Activated CD4-positive, alpha-beta T cell treated with anti-CD3 and anti-CD28 coated beads for 24 hours (primary cell): ENCODE data around the gene FNIP2.
"Not testable (repeated sequence)": the region's sequence is repeated elsewhere in the genome, so short reads cannot be mapped to it uniquely, and the experiment has no call there.

Experiments
- DNase-seq, 2 donors: peaks; one replicate each; pipeline ENCODE4 v3.0.0-alpha.2; 2020; ENCODE audit warnings: low read depth in 2 of 2

The FNIP2 gene

GRCh38 chr4:158912806-158913205, 144.0 kb downstream of the FNIP2 start:
- no peak for DNase-seq

GRCh38 chr4:158913766-158914165, 144.9 kb downstream of the FNIP2 start:
- DNase-seq: no peak

GRCh38 chr4:158914218-158914617, 145.4 kb downstream of the FNIP2 start:
- DNase-seq: no peak

- DNase-seq: no peak
Observed at GRCh38 chr4:158915683-158916241, 146.9 kb downstream of the FNIP2 start.

GRCh38 chr4:158920452-158920996, 151.7 kb downstream of the FNIP2 start:
- DNase-seq: not testable (repeated sequence)

GRCh38 chr4:158927774-158928173, 158.9 kb downstream of the FNIP2 start:
- DNase-seq: not testable (repeated sequence)

GRCh38 chr4:158929939-158930638, 161.3 kb downstream of the FNIP2 start:
- no peak for DNase-seq

- DNase-seq: no peak
Observed at GRCh38 chr4:158930639-158930972, 161.8 kb downstream of the FNIP2 start.

GRCh38 chr4:158933236-158933635, 164.4 kb downstream of the FNIP2 start:
- DNase-seq: no peak

GRCh38 chr4:158934996-158935669, 166.3 kb downstream of the FNIP2 start:
- DNase-seq: no peak

GRCh38 chr4:158936238-158936637, 167.4 kb downstream of the FNIP2 start:
- no peak for DNase-seq

GRCh38 chr4:158938220-158939044, 169.6 kb downstream of the FNIP2 start:
- DNase-seq: no peak

GRCh38 chr4:158940271-158940670, 171.4 kb downstream of the FNIP2 start:
- DNase-seq: no peak

GRCh38 chr4:158941321-158941720, 172.5 kb downstream of the FNIP2 start:
- DNase-seq: no peak

- no peak for DNase-seq
Observed at GRCh38 chr4:158941895-158942294, 173.1 kb downstream of the FNIP2 start.

- no peak for DNase-seq
Observed at GRCh38 chr4:158945529-158946108, 176.8 kb downstream of the FNIP2 start.

GRCh38 chr4:158946825-158947224, 178.0 kb downstream of the FNIP2 start:
- DNase-seq: no peak

- DNase-seq: no peak
Observed at GRCh38 chr4:158948071-158948470, 179.2 kb downstream of the FNIP2 start.

GRCh38 chr4:158949099-158949498, 180.3 kb downstream of the FNIP2 start:
- DNase-seq: no peak

- DNase-seq: not testable (repeated sequence)
Observed at GRCh38 chr4:158952221-158952774, 183.5 kb downstream of the FNIP2 start.

GRCh38 chr4:158956345-158956744, 187.5 kb downstream of the FNIP2 start:
- DNase-seq: not testable (repeated sequence)
